ENCODE data around the gene FGF10. TPM values are rescaled to one million over a fixed set of nuclear protein-coding genes. Genes with fewer than 3 reads are reported as not detected.
A peak's percentile ranks its signal among the peaks of the same experiment; 100 is the strongest.

The FGF10 gene
- total RNA-seq, 8 experiments from 2014 or later = 0.45 to 4.0 (median 1.1) TPM; not detected in 2

GRCh38 chr5:44275329-44275728, 113.9 kb downstream of the FGF10 start:
- ATAC-seq (replicated peaks in 6 of 8) = no peak
- Histone ChIP-seq H3K4me3 (no peak overlapping the region), H3K4me1 (replicated peaks in 1 of 2) (no peaks in the 10 kb centered on the region), H3K27ac (no peak overlapping the region)
- 0 to 100% (median 36%) methylated on average over 1 of the region's 1 CpG; no CpG with 5 or more reads in 2 of the 10 experiments for WGBS, 10 experiments
- in situ Hi-C loops (cut with MboI; ENCODE audit: low pct_unique_long_range_greater_than_20kb in 2 of 9, low sequenced_read_pairs in 9 of 9, unreplicated experiment in 9 of 9) = no loop called here

- peaks cover 3% of the 10 kb centered on the region in 2 donors for H3K4me1 ChIP-seq (replicated peaks in 1 of 2)
- in situ Hi-C loops (cut with MboI; ENCODE audit: low pct_unique_long_range_greater_than_20kb in 2 of 9, low sequenced_read_pairs in 9 of 9, unreplicated experiment in 9 of 9) = no loop called here
- no peak for ATAC-seq (replicated peaks in 6 of 8)
- H3K27ac ChIP-seq = no peak overlapping the region
- H3K4me3 ChIP-seq = no peak overlapping the region
These were observed 121.3 kb downstream of the FGF10 start for GRCh38 chr5:44267909-44268308.

- in situ Hi-C loops (cut with MboI; ENCODE audit: low pct_unique_long_range_greater_than_20kb in 2 of 9, low sequenced_read_pairs in 9 of 9, unreplicated experiment in 9 of 9) = no loop called here
- ATAC-seq (replicated peaks in 6 of 8) = no peak
- H3K4me1 ChIP-seq (replicated peaks in 1 of 2) = peaks cover 3% of the 10 kb centered on the region in 2 donors
- H3K27ac ChIP-seq = no peak overlapping the region
- no peak overlapping the region for H3K4me3 ChIP-seq
- 10 to 100% (median 87%) methylated on average over 1 to 2 of the region's 2 CpGs; no CpG with 5 or more reads in 2 of the 10 experiments for WGBS, 10 experiments
These were observed 122.2 kb downstream of the FGF10 start for GRCh38 chr5:44266882-44267576.

GRCh38 chr5:44265713-44266112, 123.5 kb downstream of the FGF10 start:
- ATAC-seq (replicated peaks in 6 of 8) = peak in 4 of 8 experiments; percentile 32 to 65 (median 56)
- Histone ChIP-seq H3K4me3 (no peak overlapping the region), H3K27ac (no peak overlapping the region), H3K4me1 (replicated peaks in 1 of 2) (peaks cover 3% of the 10 kb centered on the region in 2 donors)
- in situ Hi-C loops (cut with MboI; ENCODE audit: low pct_unique_long_range_greater_than_20kb in 2 of 9, low sequenced_read_pairs in 9 of 9, unreplicated experiment in 9 of 9) = no loop called here

- ATAC-seq (replicated peaks in 6 of 8) = no peak
- peaks cover 6 to 19% of the 10 kb centered on the region in 2 donors for H3K4me1 ChIP-seq (replicated peaks in 1 of 2)
- no peak overlapping the region for H3K27ac ChIP-seq
- in situ Hi-C loops (cut with MboI; ENCODE audit: low pct_unique_long_range_greater_than_20kb in 2 of 9, low sequenced_read_pairs in 9 of 9, unreplicated experiment in 9 of 9) = no loop called here
- H3K4me3 ChIP-seq = no peak overlapping the region
These were observed 128.4 kb downstream of the FGF10 start for GRCh38 chr5:44260793-44261192.

GRCh38 chr5:44257653-44258365, 131.4 kb downstream of the FGF10 start:
- in situ Hi-C loops (cut with MboI; ENCODE audit: low pct_unique_long_range_greater_than_20kb in 2 of 9, low sequenced_read_pairs in 9 of 9, unreplicated experiment in 9 of 9) = no loop called here
- Histone ChIP-seq H3K4me3 (no peak overlapping the region), H3K4me1 (replicated peaks in 1 of 2) (peaks cover 3 to 16% of the 10 kb centered on the region in 2 donors), H3K27ac (no peak overlapping the region)
- no peak for ATAC-seq (replicated peaks in 6 of 8)
- WGBS, 10 experiments = 12 to 100% (median 57%) methylated on average over 1 to 4 of the region's 4 CpGs

GRCh38 chr5:44257221-44257620, 132.0 kb downstream of the FGF10 start:
- no peak for ATAC-seq (replicated peaks in 6 of 8)
- in situ Hi-C loops (cut with MboI; ENCODE audit: low pct_unique_long_range_greater_than_20kb in 2 of 9, low sequenced_read_pairs in 9 of 9, unreplicated experiment in 9 of 9) = no loop called here
- WGBS, 10 experiments = 28 to 100% (median 85%) methylated on average over 1 to 3 of the region's 3 CpGs

More at GRCh38 chr5:44257221-44257620, 132.0 kb downstream of the FGF10 start:
- Histone ChIP-seq H3K4me1 (replicated peaks in 1 of 2) (peaks cover 3 to 16% of the 10 kb centered on the region in 2 donors), H3K4me3 (no peak overlapping the region), H3K27ac (no peak overlapping the region)

Data from motor neuron (in vitro differentiated cells).